ENCODE data around the gene AFAP1. TPM values are rescaled to one million over a fixed set of nuclear protein-coding genes. Genes with fewer than 3 reads are reported as not detected.

Gene AFAP1
- total RNA-seq, 1 donor from 2014 or later, result 55.6 TPM

DNA sequence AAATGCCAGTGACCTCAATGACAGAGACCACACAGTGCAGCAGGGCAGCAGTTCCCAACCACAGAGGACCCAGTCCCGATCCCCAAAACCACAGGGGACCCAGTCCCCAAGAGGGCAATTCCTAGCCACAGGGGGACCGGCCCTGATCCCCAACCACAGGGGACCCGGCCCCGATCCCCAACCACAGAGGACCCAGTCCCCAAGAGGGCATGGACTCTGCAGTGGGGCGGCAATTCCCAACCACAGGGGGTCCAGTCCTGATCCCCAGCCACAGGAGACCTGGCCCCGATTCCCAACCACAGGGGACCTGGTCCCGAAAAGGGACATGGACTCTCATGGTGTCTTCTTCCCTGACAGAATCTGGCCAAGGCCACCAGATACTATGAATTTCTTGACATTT, 136.3 kb downstream of the AFAP1 start:
- TF ChIP-seq CTCF (IDR thresholded peaks at IDR 0.05; ENCODE audit: insufficient read depth, low read length, poor library complexity, severe bottlenecking), result no peak
- no peak for DNase-seq (ENCODE audit: low read depth)
- Histone ChIP-seq H3K4me3 (ENCODE audit: low read depth, low read length) (no peak overlapping the region), H3K36me3 (ENCODE audit: control insufficient read depth, insufficient read depth, low read length) (peaks cover 3% of the 10 kb centered on the region), H3K27me3 (ENCODE audit: control insufficient read depth, insufficient read depth, low read length) (no peaks in the 10 kb centered on the region)

DNA sequence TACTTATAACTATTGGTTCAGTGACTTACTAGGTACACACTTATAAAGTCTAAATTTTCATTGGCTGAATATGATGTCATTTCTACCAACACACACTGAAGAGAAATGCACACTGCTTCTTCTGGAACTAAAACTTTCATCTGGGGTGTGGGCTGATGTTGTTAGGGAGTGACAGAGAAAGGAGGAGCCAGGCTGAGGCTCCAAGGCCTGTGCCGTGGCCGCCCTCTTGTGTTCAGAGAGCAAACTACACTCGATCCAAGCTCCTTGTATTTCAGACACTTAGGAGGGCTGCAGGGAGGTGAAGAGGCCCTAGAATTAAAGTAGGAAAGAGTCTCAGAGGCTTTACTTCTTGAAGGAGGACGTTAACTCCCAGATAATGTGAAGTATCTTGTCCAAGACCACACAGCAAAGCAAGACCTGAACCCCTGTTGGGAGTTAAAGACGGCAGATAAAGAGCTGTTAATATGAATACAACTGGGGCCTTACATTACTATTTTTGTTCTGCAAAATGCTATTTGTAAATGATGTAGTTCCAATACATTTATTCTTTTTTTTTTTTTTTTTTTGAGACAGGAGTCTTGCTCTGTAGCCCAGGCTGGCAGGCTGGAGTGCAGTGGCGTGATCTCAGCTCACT, 137.5 kb downstream of the AFAP1 start:
- no peak for DNase-seq (ENCODE audit: low read depth)
- no peaks in the 10 kb centered on the region for H3K27me3 ChIP-seq (ENCODE audit: control insufficient read depth, insufficient read depth, low read length)
- peak; percentile 93 for TF ChIP-seq CTCF (IDR thresholded peaks at IDR 0.05; ENCODE audit: insufficient read depth, low read length, poor library complexity, severe bottlenecking)
- peaks cover 4% of the 10 kb centered on the region for H3K36me3 ChIP-seq (ENCODE audit: control insufficient read depth, insufficient read depth, low read length)
- no peak overlapping the region for H3K4me3 ChIP-seq (ENCODE audit: low read depth, low read length)

DNA sequence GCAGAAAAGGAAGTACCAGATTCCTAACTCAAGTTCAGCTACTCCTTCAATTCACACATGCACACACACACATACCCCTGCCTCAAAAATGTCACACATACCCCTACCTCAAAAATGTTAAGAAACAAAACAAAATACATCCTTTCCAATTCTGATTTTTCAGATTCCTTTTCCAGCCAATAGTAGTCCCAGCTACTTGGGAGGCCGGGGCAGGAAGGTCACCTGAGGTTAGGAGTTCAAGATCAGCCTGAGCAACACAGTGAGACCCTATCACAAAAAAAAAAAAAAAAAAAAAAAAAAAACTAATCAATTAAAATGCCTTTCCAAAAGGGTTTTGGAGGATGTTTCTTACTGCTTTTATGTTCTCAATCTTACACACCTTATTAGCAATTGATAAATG, 138.0 kb downstream of the AFAP1 start:
- TF ChIP-seq CTCF (IDR thresholded peaks at IDR 0.05; ENCODE audit: insufficient read depth, low read length, poor library complexity, severe bottlenecking), result no peak
- H3K4me3 ChIP-seq (ENCODE audit: low read depth, low read length), result no peak overlapping the region
- DNase-seq (ENCODE audit: low read depth), result no peak
- peaks cover 4% of the 10 kb centered on the region for H3K36me3 ChIP-seq (ENCODE audit: control insufficient read depth, insufficient read depth, low read length)
- no peaks in the 10 kb centered on the region for H3K27me3 ChIP-seq (ENCODE audit: control insufficient read depth, insufficient read depth, low read length)

- Histone ChIP-seq H3K27me3 (ENCODE audit: control insufficient read depth, insufficient read depth, low read length) (no peaks in the 10 kb centered on the region), H3K4me3 (ENCODE audit: low read depth, low read length) (no peak overlapping the region), H3K36me3 (ENCODE audit: control insufficient read depth, insufficient read depth, low read length) (peaks cover 4% of the 10 kb centered on the region)
- DNase-seq (ENCODE audit: low read depth), result no peak
- TF ChIP-seq CTCF (IDR thresholded peaks at IDR 0.05; ENCODE audit: insufficient read depth, low read length, poor library complexity, severe bottlenecking), result no peak
Observed at GRCh38 chr4:7801001-7801400, 138.7 kb downstream of the AFAP1 start.

DNA sequence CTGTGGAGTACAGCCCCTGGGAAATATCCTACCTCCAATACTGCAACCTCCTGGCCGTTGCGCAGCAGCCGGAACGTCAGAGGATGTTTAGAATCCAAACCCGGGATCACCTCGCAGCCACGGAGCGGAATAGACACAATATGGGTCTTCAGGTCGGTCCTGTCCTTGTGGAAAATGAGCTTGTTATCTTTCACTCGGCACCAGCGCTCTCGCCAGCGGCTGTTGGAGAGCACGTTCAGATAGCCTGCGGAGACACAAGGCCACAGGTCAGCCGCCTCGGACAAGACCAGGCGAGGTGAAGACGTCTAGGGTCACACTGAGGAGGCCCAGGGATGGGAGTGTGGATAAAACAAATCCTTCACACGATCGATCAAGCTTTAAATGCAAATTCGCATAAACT, 139.3 kb downstream of the AFAP1 start:
- no peak overlapping the region for H3K4me3 ChIP-seq (ENCODE audit: low read depth, low read length)
- no peaks in the 10 kb centered on the region for H3K27me3 ChIP-seq (ENCODE audit: control insufficient read depth, insufficient read depth, low read length)
- no peak for TF ChIP-seq CTCF (IDR thresholded peaks at IDR 0.05; ENCODE audit: insufficient read depth, low read length, poor library complexity, severe bottlenecking)
- peaks cover 4% of the 10 kb centered on the region for H3K36me3 ChIP-seq (ENCODE audit: control insufficient read depth, insufficient read depth, low read length)
- DNase-seq (ENCODE audit: low read depth), result no peak

- no peak for DNase-seq (ENCODE audit: low read depth)
- no peak overlapping the region for H3K4me3 ChIP-seq (ENCODE audit: low read depth, low read length)
- TF ChIP-seq CTCF (IDR thresholded peaks at IDR 0.05; ENCODE audit: insufficient read depth, low read length, poor library complexity, severe bottlenecking), result no peak
- no peaks in the 10 kb centered on the region for H3K27me3 ChIP-seq (ENCODE audit: control insufficient read depth, insufficient read depth, low read length)
- H3K36me3 ChIP-seq (ENCODE audit: control insufficient read depth, insufficient read depth, low read length), result peaks cover 4% of the 10 kb centered on the region
Observed at GRCh38 chr4:7799736-7800135, 139.9 kb downstream of the AFAP1 start.

Data from kidney epithelial cell (primary cell).